ENCODE results near the gene ZIC2.

Gene ZIC2

GRCh38 chr13:99959540-99960230 is 21.9 kb upstream of the ZIC2 start:
- no peak for DNase-seq

- no peak for DNase-seq
Observed at GRCh38 chr13:99960663-99961311, 20.8 kb upstream of the ZIC2 start.

- DNase-seq: no peak
Observed at GRCh38 chr13:99961636-99962035, 19.9 kb upstream of the ZIC2 start.

- DNase-seq: no peak
Observed at GRCh38 chr13:99962242-99962641, 19.3 kb upstream of the ZIC2 start.

DNA sequence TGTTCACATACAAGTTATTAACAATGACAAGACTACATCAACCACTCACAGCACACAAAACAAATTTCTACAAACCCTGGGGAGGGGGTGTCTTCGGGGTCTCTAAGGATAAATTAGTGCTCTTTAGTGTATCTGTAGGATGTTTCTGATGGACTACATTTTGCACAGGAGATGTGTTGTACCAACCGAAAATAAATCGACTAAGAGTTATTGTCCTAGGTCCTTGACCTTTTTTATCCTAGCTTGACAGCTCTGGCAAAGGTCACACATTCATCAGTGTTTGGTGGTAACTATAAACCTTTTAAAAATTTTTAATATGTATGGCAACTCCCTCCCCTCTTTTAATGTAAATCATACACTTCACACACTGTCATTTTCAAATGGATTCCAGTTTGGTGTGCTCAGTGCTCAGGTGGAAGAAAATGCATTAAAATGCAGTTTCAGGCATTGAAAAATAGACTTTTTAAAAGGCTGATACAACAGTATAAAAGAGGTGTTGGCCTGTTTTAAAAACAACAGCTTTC is 17.7 kb upstream of the ZIC2 start:
- DNase-seq: no peak

- DNase-seq: no peak
Observed at GRCh38 chr13:99965329-99966000, 16.1 kb upstream of the ZIC2 start.

DNA sequence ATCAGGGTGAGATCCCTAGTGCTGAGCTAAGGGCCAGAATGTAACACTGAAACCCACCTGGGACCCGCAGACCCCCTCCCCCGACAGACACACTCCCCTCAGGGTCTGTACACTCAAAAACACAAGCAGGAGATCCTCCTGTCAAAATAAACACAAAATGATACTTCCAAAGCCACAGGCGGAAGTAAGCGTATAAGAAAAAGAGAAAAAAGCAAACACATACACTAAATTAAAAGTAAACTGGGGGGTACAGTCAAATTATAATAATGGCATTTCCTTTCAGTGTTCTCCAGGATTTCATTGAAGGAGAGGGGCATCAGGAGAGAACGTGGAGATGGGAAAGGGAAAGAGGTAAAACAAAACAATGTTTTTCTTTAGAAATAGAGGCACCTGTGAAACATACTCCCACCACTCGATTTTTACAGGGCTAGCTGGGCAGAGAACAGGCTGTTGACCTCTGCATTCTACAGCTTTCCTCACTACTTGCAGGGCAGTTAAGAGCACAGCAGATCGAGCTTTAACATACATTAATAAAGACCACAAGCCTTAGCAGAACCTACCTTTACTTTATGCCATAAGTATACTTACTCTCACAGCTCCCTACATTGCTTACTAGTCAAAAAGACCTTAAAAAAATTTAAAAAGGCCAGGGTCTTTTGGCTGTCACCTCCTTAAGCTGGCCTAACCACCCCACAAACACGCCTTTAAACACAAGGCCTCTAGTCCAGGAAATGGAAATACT is 15.3 kb upstream of the ZIC2 start:
- no peak for DNase-seq

- no peak for DNase-seq
Observed at GRCh38 chr13:99967498-99967868, 14.1 kb upstream of the ZIC2 start.

DNA sequence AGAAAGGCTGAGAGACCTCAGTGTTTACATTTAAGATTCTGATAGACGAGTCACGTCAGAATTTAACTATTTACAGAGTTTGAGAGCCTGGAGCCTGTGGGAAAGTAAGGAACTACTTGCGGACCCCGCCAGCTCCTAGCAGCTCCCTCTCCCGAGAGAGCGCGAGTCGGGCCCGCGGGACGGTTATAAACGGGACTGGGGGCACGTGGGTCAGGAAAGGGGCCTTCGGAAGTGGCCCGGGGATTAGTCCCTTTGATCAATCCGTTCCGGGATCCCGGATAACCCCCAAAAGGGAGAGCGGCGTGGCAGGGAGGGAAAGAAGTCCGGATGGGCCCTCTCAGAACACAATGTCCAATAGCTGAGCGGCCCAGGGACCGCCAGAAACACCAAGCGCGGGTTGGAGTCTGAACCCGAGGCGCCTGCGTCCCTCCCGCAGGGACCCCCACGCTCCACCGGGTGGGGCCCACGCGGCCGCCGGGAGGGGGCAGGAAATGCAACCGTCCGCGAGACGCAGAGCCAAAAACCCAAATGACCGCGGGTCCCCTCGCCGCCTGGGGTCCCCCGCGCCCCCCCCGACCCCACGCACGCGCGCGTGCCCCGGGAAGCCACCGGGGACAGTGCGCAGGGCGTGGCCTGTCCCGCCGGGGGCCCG is 13.6 kb upstream of the ZIC2 start:
- no peak for DNase-seq

DNA sequence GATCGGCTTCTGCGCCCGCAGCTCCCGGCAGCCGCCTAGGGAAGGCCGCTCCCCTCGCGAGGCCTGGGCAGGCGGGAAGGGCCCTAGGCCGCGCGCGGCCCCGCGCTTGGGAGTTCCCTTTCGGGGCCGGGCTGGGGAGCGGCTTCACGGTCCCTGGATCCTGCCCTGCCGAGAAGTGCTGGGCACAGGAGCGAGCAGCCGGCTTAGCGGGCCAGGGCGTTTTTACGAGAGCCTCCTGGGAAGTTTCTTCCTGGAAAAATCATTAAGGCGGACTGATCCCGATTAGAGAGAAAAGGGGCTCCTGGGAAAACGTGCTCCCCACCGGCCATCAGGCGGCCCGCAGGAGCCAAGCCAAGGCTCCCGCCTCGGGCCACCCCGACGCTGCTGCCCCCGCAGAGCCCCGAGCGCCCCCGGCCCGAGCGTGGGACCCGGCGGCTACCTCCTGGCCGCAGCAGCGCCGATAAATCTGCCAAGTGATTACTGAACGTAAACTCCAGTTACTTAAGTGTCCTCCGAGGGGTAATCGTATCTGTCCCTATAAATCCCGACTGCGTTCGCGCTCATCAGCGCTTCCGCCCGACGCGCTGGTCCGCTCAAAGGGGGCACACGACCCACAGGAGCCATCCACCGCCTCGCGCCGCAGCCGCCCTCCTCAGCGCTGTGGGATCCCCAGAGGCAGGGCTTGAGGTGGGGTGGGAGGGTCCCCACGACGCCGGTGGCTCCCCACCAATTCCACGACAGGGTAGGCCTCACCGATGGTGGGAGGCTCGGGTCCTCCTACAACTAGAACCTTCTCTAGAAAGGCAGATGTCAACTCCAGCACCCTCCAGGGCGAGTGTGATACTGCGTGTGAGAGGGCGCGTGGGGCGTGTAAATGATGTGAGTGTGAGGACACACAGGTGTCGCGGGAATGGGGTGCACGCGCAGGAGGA is 12.8 kb upstream of the ZIC2 start:
- no peak for DNase-seq

DNA sequence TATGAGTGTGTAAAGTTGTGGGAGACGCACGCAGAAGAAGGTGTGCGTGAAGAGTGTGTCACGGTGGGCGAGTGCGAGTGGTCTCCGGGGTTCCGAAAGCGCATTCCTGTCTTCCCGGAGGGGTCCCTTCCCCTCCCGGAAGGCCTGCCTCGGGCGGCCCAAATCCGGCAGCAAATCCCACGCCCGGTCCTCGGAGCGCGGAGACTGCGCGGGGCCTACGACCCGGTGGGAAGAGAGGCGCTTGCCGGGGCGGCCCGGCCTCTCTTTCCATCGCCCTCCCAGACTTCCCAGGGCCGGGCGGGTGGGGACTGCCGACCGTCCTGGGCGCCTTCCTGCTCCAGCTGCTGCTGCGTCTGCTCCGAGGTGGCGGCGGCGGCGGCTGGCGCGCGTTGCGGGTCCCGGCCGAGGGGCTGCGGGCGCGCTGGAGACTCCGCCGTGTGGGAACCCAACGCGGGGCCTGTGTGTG is 12.1 kb upstream of the ZIC2 start:
- DNase-seq: no peak

DNA sequence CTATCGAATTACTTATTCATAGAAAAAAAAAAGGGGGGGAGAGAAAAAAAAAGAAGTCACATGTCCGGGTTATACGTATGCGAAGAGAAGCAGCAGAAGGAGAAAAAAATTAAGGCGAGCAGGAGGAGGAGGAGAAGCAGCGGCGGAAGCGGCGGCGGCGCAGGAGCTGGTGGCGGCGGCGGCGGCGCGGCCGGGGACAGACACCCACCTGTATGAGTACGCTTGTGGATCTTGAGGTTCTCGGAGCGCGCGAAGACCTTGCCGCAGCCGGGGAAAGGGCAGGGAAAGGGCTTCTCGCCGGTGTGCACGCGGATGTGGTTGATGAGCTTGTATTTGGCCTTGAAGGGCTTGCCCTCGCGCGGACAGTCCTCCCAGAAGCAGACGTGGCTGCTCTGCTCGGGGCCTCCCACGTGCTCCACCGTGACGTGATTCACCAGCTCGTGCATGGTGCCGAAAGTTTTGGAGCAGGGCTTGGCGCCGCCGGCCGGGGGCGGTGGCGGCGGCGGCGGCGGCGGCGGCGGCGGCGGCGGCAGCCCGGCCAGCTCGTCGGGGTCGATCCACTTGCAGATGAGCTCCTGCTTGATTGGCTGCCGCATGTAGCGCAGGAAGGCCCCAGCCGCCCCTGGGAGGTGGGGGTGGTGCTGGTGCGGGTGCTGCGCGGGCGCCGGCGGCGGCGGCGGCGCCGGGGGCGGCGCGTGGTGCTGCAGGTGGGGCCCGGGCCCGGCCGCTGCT is 11.5 kb upstream of the ZIC2 start:
- DNase-seq: no peak

DNA sequence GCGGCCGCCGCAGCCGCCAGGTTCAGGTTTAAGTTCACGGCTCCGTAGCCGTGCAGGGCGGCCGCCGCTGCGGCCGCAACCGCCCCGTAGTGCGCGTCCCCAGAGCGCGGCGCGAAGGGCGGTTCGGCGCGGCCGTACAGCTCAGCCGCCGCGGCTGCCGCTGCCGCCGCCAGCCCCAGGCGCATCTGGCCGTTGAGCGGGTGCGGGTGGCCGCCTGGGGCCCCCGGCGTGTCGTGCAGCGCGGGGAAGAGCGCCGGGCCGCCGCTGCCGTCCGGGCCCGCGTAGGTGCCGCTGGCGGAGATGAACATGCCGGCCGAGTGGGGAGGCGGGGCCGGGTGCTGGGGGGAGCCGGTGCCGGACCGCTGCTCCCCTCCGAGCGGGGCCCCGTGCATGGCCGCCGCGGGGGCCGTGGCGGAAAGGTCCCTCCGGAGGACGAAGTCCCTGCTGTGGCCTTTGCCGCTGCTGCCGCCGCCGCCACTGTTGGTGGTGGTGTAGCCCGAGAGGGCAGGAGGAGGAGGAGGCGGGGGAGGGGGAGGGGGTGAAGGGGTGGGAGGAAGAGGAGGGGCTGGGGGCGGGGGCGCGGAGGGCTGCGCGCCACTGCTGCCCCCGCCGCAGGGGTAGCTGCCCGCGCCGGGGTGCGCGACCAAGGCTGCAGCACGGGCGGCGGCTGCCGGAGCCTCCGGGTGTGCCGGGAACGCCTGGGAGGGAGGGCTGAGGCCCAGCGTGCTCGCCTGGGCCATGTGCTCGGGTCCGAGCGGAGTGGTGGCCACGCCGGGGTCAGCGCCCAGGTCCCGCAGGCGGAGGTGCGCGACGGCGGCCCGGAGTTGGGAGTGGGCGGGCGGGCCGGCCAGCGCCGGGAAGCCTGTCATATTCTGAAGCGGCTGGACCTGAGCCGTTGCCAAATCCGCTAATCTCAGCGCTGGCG is 10.7 kb upstream of the ZIC2 start:
- no peak for DNase-seq

GRCh38 chr13:99971576-99972189 is 9.9 kb upstream of the ZIC2 start, which contains the start of gene ZIC5:
TSS of gene ZIC5 (minus strand) at chr13:99971767. CDS start at chr13:99971603, 164 bp downstream.
- no peak for DNase-seq

GRCh38 chr13:99972190-99972731 is 9.3 kb upstream of the ZIC2 start:
- no peak for DNase-seq

DNA sequence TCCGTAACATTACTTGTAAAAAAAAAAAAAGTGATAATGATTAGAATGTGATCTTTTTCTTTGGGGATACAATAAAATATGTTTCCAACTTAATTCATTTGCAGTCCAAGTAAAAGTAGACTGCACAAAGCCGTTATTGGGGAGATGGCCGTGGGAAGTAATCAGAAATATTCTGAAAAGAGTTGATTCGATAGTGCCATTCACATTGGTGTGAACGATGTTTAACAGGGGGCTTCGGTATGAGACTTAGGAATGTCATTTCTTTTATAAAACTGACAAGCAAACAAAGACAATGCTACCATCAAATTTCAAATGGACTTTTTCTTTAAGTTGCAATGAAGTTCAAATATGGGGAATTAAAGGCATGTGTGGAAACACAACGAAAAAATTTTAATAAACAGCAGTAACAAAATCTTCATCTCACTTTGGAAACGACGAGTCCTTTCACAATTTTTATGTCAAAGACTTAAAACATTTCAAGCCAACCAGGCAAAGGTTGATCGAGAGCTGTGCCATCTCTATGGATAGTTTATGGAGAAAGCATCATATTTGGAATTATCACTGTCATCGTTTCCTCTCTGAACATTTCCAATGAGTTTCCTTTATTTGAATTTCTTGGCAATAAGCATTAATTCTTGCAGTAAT is 8.3 kb upstream of the ZIC2 start:
- DNase-seq: no peak

DNA sequence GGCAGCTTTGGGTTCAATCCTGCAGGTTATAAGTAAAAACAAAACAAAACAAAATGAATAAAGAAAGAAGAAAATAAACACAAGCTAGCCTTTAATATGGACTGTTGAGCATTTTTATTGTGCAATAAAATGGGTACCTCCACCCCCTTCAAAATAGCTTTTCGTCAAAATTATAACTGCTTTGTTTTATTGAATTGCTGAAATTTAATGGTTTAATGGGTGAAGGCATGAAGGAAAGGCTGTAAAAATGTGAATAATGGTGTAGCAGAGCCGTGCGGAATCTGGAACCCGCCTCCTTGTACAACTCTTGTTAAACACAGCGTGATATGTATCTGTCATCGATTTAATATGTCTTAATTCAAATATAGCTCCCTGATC is 7.8 kb upstream of the ZIC2 start:
- DNase-seq: no peak

DNA sequence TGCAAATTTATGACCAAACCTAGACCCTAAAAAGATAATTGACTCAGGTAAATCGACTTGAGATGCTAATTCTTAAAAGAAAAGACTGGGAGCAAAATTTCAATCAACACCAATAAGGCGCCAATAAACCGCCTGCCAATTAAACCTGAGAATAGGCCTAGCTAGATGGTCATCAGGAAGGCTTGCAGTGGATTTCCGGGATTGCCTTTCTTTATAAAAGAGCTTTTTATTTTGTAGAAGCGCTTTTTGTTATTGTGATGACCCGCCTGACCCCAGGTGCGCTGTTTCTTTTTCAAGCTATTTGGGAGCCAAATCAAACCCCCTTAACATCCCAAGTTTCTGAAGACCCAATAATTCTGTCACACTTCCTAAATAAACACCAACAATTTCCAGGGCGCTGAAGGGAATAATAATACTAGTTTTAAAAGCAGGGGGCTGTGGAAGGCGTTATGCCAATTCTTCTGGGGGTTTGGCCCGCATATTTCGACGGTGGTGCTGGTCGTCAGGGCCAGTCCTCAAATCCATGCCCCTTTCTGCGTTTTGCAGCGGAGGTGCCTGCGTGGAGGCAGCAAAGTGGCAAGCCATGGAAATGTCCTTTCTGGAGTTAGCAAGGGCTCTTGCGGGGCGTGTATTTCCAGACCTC is 7.2 kb upstream of the ZIC2 start:
- DNase-seq: no peak
